Heart right ventricle (tissue), 16 donors: ENCODE results near the gene WDR83. TPM values are rescaled to one million over a fixed set of nuclear protein-coding genes. Genes with fewer than 3 reads are reported as not detected.
"Not testable (repeated sequence)": the region's sequence is repeated elsewhere in the genome, so short reads cannot be mapped to it uniquely, and the experiment has no call there.

Experiments used
- ATAC-seq, 8 donors: fragments of 200-7000 bp; cut with Tn5 transposase; one replicate each; pipeline ENCODE4 v1.9.1; 2020; ENCODE audit warnings: mild to moderate bottlenecking in 8 of 8, moderate library complexity in 8 of 8, moderate number of reproducible peaks in 1 of 8
- DNase-seq, 2 donors: peaks; one replicate each; pipeline ENCODE4 v3.0.0-alpha.2; 2020
- H3K27ac ChIP-seq, 10 donors: fragments of 200-600 bp; sonication (generic) in 2 of 10; one replicate each; pipeline versions ENCODE4 v1.5.0 to v1.8.0; 2020 to 2022; ENCODE audit warnings: mild to moderate bottlenecking in 3 of 10
- H3K27me3 ChIP-seq, 7 donors: fragments of 200-600 bp; one replicate each; pipeline ENCODE4 v1.8.0; 2021 to 2022; ENCODE audit warnings: mild to moderate bottlenecking in 2 of 7
- H3K36me3 ChIP-seq, 9 donors: fragments of 200-600 bp; sonication (generic) in 1 of 9; one replicate each; pipeline versions ENCODE4 v1.5.0 to v1.8.0; 2020 to 2022; ENCODE audit warnings: mild to moderate bottlenecking in 2 of 9
- H3K4me1 ChIP-seq, 9 donors: fragments of 200-600 bp; sonication (generic) in 1 of 9; one replicate each; pipeline versions ENCODE4 v1.5.0 to v1.8.0; 2020 to 2022; ENCODE audit warnings: mild to moderate bottlenecking in 4 of 9
- H3K4me3 ChIP-seq, 10 donors: fragments of 200-600 bp; sonication (generic) in 2 of 10; one replicate each; pipeline versions ENCODE4 v1.5.0 to v1.8.0; 2020 to 2022; ENCODE audit warnings: mild to moderate bottlenecking in 7 of 10, moderate library complexity in 2 of 10
- H3K9me3 ChIP-seq, 11 donors: fragments of 200-600 bp in 10 of 11; sonication (generic) in 2 of 11; one replicate each; pipeline versions ENCODE4 v1.5.0 to v1.8.0; 2013 to 2022; ENCODE audit warnings: mild to moderate bottlenecking in 2 of 11, control low read depth in 1 of 11, moderate library complexity in 1 of 11
- CTCF ChIP-seq, 9 donors: fragments of 200-600 bp; sonication (generic) in 2 of 9; IDR thresholded peaks; one replicate each; pipeline versions ENCODE4 v1.5.0 to v1.8.0; 2021 to 2022; ENCODE audit warnings: antibody characterized with exemption in 9 of 9, mild to moderate bottlenecking in 5 of 9, moderate library complexity in 1 of 9
- WGBS, 2 donors: extraction: QIAGEN DNeasy Blood & Tissue Kit; methylation state at CpG; one replicate each; pipeline ENCODE4 v1.1.7; 2013; ENCODE audit warnings: inconsistent platforms in 1 of 2; 5-methylcytosine and 5-hydroxymethylcytosine counted together
- intact Hi-C, 10 donors: fragments of 100-400 bp; cut with DNase I; formaldehyde crosslinking; loops; one replicate each; pipeline versions ENCODE4 v1.11.1 to v1.14.2; 2022
- polyA plus RNA-seq, 2 donors: library from polyadenylated mRNA; stranded (reverse); fragments of 200-250 nt; gene quantifications; one replicate each; pipeline ENCODE4 v1.2.3, GENCODE V29; 2013
- total RNA-seq, 10 donors: library from RNA; stranded (reverse); fragmentation: NEBNext Ultra II Directional in 3 of 10; extraction: Animal tissue kit (Norgen Biotek cat#: 25700) in 3 of 10; gene quantifications; one replicate each; pipeline versions ENCODE4 v1.2.1 to v1.2.4, GENCODE V29; 2021 to 2023
- donor health status: Arrhythmogenic right ventricular cardiomyopathy.
- donor health status: ischemic (EF 13 %, LVEDD 7.1; RV severe dilation, severe dysfunction).
- donor health status: healthy with polysubstance abuse.
- donor health status: DM: no; HTN: yes; CAD: no.
- donor health status: DM: no; HTN: no; CAD: no.
- donor health status: ischemic (EF 25% LVEDD 6.9; RV normal size, moderate dysfunction).
- donor health status: ischemic (EF 25% LVEDD 5.7; RV mildly dilated, moderate dysfunction).
- donor health status: healthy.
- donor health status: DM: yes; HTN: yes; CAD: no.
- donor health status: Ischemic cardiomyopathy.
- donor health status: ischemic (EF 35%, LVEDD 5.7; RV mildly dilated, moderate dysfunction).
- donor health status: nonischemic (EF 11% LVEDD 7.7; RV severe dilation, severe dysfunction).
- donor health status: DM: yes; HTN: yes; CAD: no.
- donor health status: PGD.
- donor health status: ischemic (EF 29% LVEDD 5.4; RV normal size, mild dysfunction).
- donor health status: nonischemic (EF 23%, LVEDD 6.1; RV moderate dilation, normal function).

WDR83 gene
- total and polyA plus RNA-seq, 12 donors: 5.5 to 19.7 (median 8.1) TPM

- DNase-seq: peak in 1 of 2 donors; percentile 48
- WGBS, 2 donors: 46 to 54% methylated on average over 11 of the region's 14 CpGs
- intact Hi-C loops, H3K4me3 ChIP-seq, H3K27ac ChIP-seq, H3K4me1 ChIP-seq, H3K9me3 ChIP-seq, ATAC-seq, H3K27me3 ChIP-seq: not testable (repeated sequence)
- TF ChIP-seq CTCF (IDR thresholded peaks at IDR 0.05): peak in 6 of 9 donors; percentile 26 to 45 (median 38)
- peaks cover 4 to 100% (median 75%) of the 10 kb centered on the region in 9 donors for H3K36me3 ChIP-seq
Measured at GRCh38 chr19:12712077-12712476, 45.5 kb downstream of the WDR83 start.

GRCh38 chr19:12713304-12713703, 46.7 kb downstream of the WDR83 start:
- WGBS, 2 donors: 95 to 97% methylated on average over 9 of the region's 9 CpGs
- DNase-seq, intact Hi-C loops, ATAC-seq, H3K4me1 ChIP-seq, H3K4me3 ChIP-seq, H3K9me3 ChIP-seq, H3K27me3 ChIP-seq, H3K27ac ChIP-seq: not testable (repeated sequence)
- H3K36me3 ChIP-seq: peaks cover 4 to 99% (median 71%) of the 10 kb centered on the region in 9 donors

- intact Hi-C loops: loop anchor here in 1 of 10 donors (5.0 kb wide), 1 partner anchor 42 kb away; no protein-coding TSS in a partner anchor
- DNase-seq: no peak
- Histone ChIP-seq H3K36me3 (peaks cover 4 to 92% (median 62%) of the 10 kb centered on the region in 9 donors), H3K27ac (no peak overlapping the region), H3K4me3 (no peak overlapping the region), H3K27me3 (no peaks in the 10 kb centered on the region), H3K9me3 (no peaks in the 10 kb centered on the region), H3K4me1 (peaks cover under 1 to 17% (median 6%) of the 10 kb centered on the region in 9 donors)
- TF ChIP-seq CTCF (IDR thresholded peaks at IDR 0.05): no peak
- no peak for ATAC-seq
- 94% methylated on average over 15 of the region's 15 CpGs for WGBS, 2 donors
Measured at GRCh38 chr19:12715102-12715501, 48.5 kb downstream of the WDR83 start.

GRCh38 chr19:12715929-12716328, 49.3 kb downstream of the WDR83 start:
- TF ChIP-seq CTCF (IDR thresholded peaks at IDR 0.05): no peak
- H3K27me3 ChIP-seq: no peaks in the 10 kb centered on the region
- 94 to 96% methylated on average over 3 of the region's 3 CpGs for WGBS, 2 donors
- no peak for DNase-seq
- H3K27ac ChIP-seq: no peak overlapping the region
- no peak for ATAC-seq
- peaks cover 4 to 84% (median 55%) of the 10 kb centered on the region in 9 donors for H3K36me3 ChIP-seq
- intact Hi-C loops: loop anchor here in 1 of 10 donors (5.0 kb wide), 1 partner anchor 41 kb away; no protein-coding TSS in a partner anchor
- H3K4me3 ChIP-seq: no peak overlapping the region
- no peaks in the 10 kb centered on the region for H3K9me3 ChIP-seq
- H3K4me1 ChIP-seq: peaks cover 7 to 25% (median 14%) of the 10 kb centered on the region in 9 donors

GRCh38 chr19:12720296-12720695, 53.7 kb downstream of the WDR83 start:
- TF ChIP-seq CTCF (IDR thresholded peaks at IDR 0.05): no peak
- Histone ChIP-seq H3K4me1 (peaks cover 7 to 50% (median 34%) of the 10 kb centered on the region in 9 donors), H3K27ac (peak overlapping the region in 9 of 10 donors; percentile 91 to 97 (median 95)), H3K9me3 (no peaks in the 10 kb centered on the region), H3K4me3 (peak overlapping the region in 9 of 10 donors; percentile 58 to 83 (median 71)), H3K36me3 (peaks cover 2 to 42% (median 20%) of the 10 kb centered on the region in 9 donors), H3K27me3 (no peaks in the 10 kb centered on the region)
- WGBS, 2 donors: 80% methylated on average over 10 of the region's 10 CpGs
- intact Hi-C loops: loop anchor here in 2 of 10 donors (5.0 kb wide), 2 partner anchors 38 to 72 kb away; partner anchors contain the start of genes DHPS (in 1 of the 2) and JUNB (in 1 of the 2)
- ATAC-seq (no peak), DNase-seq (no peak)
